Fibroblast of peridontal ligament (primary cell): ENCODE results near the gene SYT9.

Source experiments
- DNase-seq: peaks from one replicate; pipeline ENCODE4 v3.0.0-alpha.2; 2010; ENCODE audit errors: extremely low read depth

The SYT9 gene

GRCh38 chr11:7251836-7252682 is at the start of gene SYT9:
Gene SYT9 (plus strand): TSS chr11:7251904. CDS start chr11:7252187, 283 bp downstream.
- DNase-seq, result peak; percentile 2

- DNase-seq, result no peak
Observed at GRCh38 chr11:7202412-7202811, 49.3 kb upstream of the SYT9 start.

GRCh38 chr11:7204778-7205177 is 46.9 kb upstream of the SYT9 start:
- peak; percentile 23 for DNase-seq

GRCh38 chr11:7208391-7208790 is 43.3 kb upstream of the SYT9 start:
- DNase-seq, result no peak

- no peak for DNase-seq
Observed at GRCh38 chr11:7219491-7219890, 32.2 kb upstream of the SYT9 start.

GRCh38 chr11:7220636-7221035 is 31.1 kb upstream of the SYT9 start:
- DNase-seq, result no peak

- DNase-seq, result no peak
Observed at GRCh38 chr11:7222619-7223018, 29.1 kb upstream of the SYT9 start.

- no peak for DNase-seq
Observed at GRCh38 chr11:7239877-7240276, 11.8 kb upstream of the SYT9 start.

- DNase-seq, result no peak
Observed at GRCh38 chr11:7245341-7245740, 6.4 kb upstream of the SYT9 start.

GRCh38 chr11:7246179-7246578 is 5.5 kb upstream of the SYT9 start:
- DNase-seq, result no peak

GRCh38 chr11:7250166-7250565 is 1.5 kb upstream of the SYT9 start:
- DNase-seq, result no peak

- DNase-seq, result no peak
Observed at GRCh38 chr11:7251487-7251835, 243 bp upstream of the SYT9 start.

- DNase-seq, result no peak
Observed at GRCh38 chr11:7252683-7253213, 1.0 kb downstream of the SYT9 start.

- no peak for DNase-seq
Observed at GRCh38 chr11:7253800-7254199, 2.1 kb downstream of the SYT9 start.

- no peak for DNase-seq
Observed at GRCh38 chr11:7254731-7255291, 3.1 kb downstream of the SYT9 start.

GRCh38 chr11:7256943-7257342 is 5.2 kb downstream of the SYT9 start:
- no peak for DNase-seq

GRCh38 chr11:7257724-7258123 is 6.0 kb downstream of the SYT9 start:
- no peak for DNase-seq

GRCh38 chr11:7261578-7261977 is 9.9 kb downstream of the SYT9 start:
- no peak for DNase-seq

- DNase-seq, result no peak
Observed at GRCh38 chr11:7262672-7263071, 11.0 kb downstream of the SYT9 start.

- no peak for DNase-seq
Observed at GRCh38 chr11:7263842-7264241, 12.1 kb downstream of the SYT9 start.

GRCh38 chr11:7268758-7269157 is 17.1 kb downstream of the SYT9 start:
- no peak for DNase-seq

- no peak for DNase-seq
Observed at GRCh38 chr11:7270233-7270865, 18.6 kb downstream of the SYT9 start.

GRCh38 chr11:7272373-7272772 is 20.7 kb downstream of the SYT9 start:
- no peak for DNase-seq
